GM12878 (cell line): ENCODE data around the gene KLF3. TPM values are rescaled to one million over a fixed set of nuclear protein-coding genes. Genes with fewer than 3 reads are reported as not detected.

ENCODE experiments used
- ATAC-seq: fragments of 200-7000 bp; cut with Tn5 transposase; 3 replicates; pipeline ENCODE4 v1.9.1; 2020; ENCODE audit warnings: mild to moderate bottlenecking, moderate library complexity
- BruUV-seq: library from RNA; stranded (reverse); fragments of 400-500 nt; replicated peaks from 2 replicates; lab custom pipeline; 2021; lab: Mats Ljungman, UMichigan
- CTCF ChIA-PET: fragments of 300-600 bp; sonication (Branson Sonifier 250); formaldehyde crosslinking; extraction: SDS; loops from one replicate; lab custom pipeline; 2021; ENCODE audit warnings: inconsistent platforms; lab: Yijun Ruan, JAX
- POLR2A ChIA-PET: fragments of 350-600 bp; formaldehyde crosslinking; extraction: SDS; loops from one replicate; lab custom pipeline; 2021; ENCODE audit warnings: inconsistent platforms; lab: Charles Lee
- RAD21 ChIA-PET: fragments of 300-600 bp; sonication (Branson Sonifier 250); formaldehyde crosslinking; loops from one replicate; lab custom pipeline; 2023; ENCODE audit warnings: antibody characterized with exemption; ENCODE audit not compliant: unreplicated experiment; lab: Charles Lee
- SMC1A ChIA-PET: fragments of 300-600 bp; sonication (Branson Sonifier 250); formaldehyde crosslinking; loops from one replicate; lab custom pipeline; 2023; ENCODE audit not compliant: unreplicated experiment, uncharacterized antibody; lab: Charles Lee
- DNase-seq: peaks from one replicate; pipeline ENCODE4 v3.0.0-alpha.2; 2011; ENCODE audit warnings: low read depth, low spot score
- FAIRE-seq: peaks from 3 replicates; lab custom pipeline; 2011; peaks lifted over from hg19 to GRCh38; lab: Jason Lieb, UNC
- H2AFZ ChIP-seq: 2 replicates; pipeline ENCODE4 v1.6.0; 2011; ENCODE audit warnings: low read depth, low read length, control low read depth; ENCODE audit not compliant: control insufficient read depth
- H3K27ac ChIP-seq: 2 replicates; pipeline ENCODE4 v1.5.1; 2011; ENCODE audit warnings: control low read depth; ENCODE audit not compliant: control insufficient read depth, insufficient read depth
- H3K27me3 ChIP-seq, 2 experiments: replicated peaks in 1 of 2; 2 replicates each; pipeline versions ENCODE4 v1.6.0 to v1.6.1; 2011; ENCODE audit warnings: low read length in 1 of 2; ENCODE audit not compliant: control insufficient read depth in 2 of 2, insufficient read depth in 2 of 2
- H3K36me3 ChIP-seq, 2 experiments: 2 replicates each; pipeline ENCODE4 v1.5.1; 2011; ENCODE audit warnings: low read length in 1 of 2; ENCODE audit not compliant: control insufficient read depth in 2 of 2, insufficient read depth in 2 of 2
- H3K4me1 ChIP-seq: 2 replicates; pipeline ENCODE4 v1.6.1; 2011; ENCODE audit warnings: mild to moderate bottlenecking, low read length, moderate library complexity, mixed read lengths; ENCODE audit not compliant: control insufficient read depth, insufficient read depth
- H3K4me2 ChIP-seq: 2 replicates; pipeline ENCODE4 v1.6.0; 2011; ENCODE audit warnings: control low read depth; ENCODE audit not compliant: control insufficient read depth, insufficient read depth
- H3K4me3 ChIP-seq: fragments of 200-600 bp; sonication (generic); 2 replicates; pipeline ENCODE4 v1.5.1; 2016
- H3K79me2 ChIP-seq: 2 replicates; pipeline ENCODE4 v1.6.0; 2011; ENCODE audit warnings: low read length; ENCODE audit not compliant: control insufficient read depth, insufficient read depth
- H3K9ac ChIP-seq: 2 replicates; pipeline ENCODE4 v1.8.0; 2011; ENCODE audit warnings: low read length, control low read depth, mixed read lengths; ENCODE audit not compliant: control insufficient read depth, insufficient read depth
- H3K9me3 ChIP-seq: replicated peaks from 3 replicates; pipeline ENCODE4 v1.5.1; 2011; ENCODE audit warnings: mild to moderate bottlenecking, low read length; ENCODE audit not compliant: control insufficient read depth, insufficient read depth
- H4K20me1 ChIP-seq: 2 replicates; pipeline ENCODE4 v1.6.0; 2011; ENCODE audit not compliant: control insufficient read depth, insufficient read depth
- E2F4 ChIP-seq: IDR thresholded peaks from 2 replicates; pipeline ENCODE4 v1.6.1; 2012; ENCODE audit warnings: low read depth, low read length, improper control_type of control experiment
- EGR1 ChIP-seq, 2 experiments: IDR thresholded peaks; 1 replicate in 1 of 2; 2 replicates in 1 of 2; pipeline ENCODE4 v1.6.1; 2011 to 2012; ENCODE audit warnings: low read depth in 2 of 2, low read length in 2 of 2, borderline replicate concordance in 1 of 2, mild to moderate bottlenecking in 1 of 2, moderate library complexity in 1 of 2
- JUND ChIP-seq: IDR thresholded peaks from 2 replicates; pipeline ENCODE4 v1.6.1; 2012; ENCODE audit warnings: low read depth, mild to moderate bottlenecking, low read length, improper control_type of control experiment, moderate library complexity
- MYB ChIP-seq: fragments of 150-350 bp; IDR thresholded peaks from 2 replicates; pipeline ENCODE4 v1.6.1; 2014; ENCODE audit warnings: mild to moderate bottlenecking, low read depth, low read length, borderline replicate concordance
- PAX8 ChIP-seq: fragments of 450-650 bp; IDR thresholded peaks from 2 replicates; pipeline ENCODE4 v1.6.1; 2017; ENCODE audit warnings: mild to moderate bottlenecking, moderate library complexity
- REST ChIP-seq: IDR thresholded peaks from 2 replicates; pipeline ENCODE4 v1.6.1; 2012; ENCODE audit warnings: mild to moderate bottlenecking, low read depth, low read length
- SMC3 ChIP-seq: IDR thresholded peaks from 2 replicates; pipeline ENCODE4 v1.6.1; 2011; ENCODE audit warnings: low read length, improper control_type of control experiment, borderline replicate concordance
- SREBF2 ChIP-seq: IDR thresholded peaks from 2 replicates; pipeline ENCODE4 v1.6.1; 2012; ENCODE audit warnings: mild to moderate bottlenecking, low read length
- SUZ12 ChIP-seq: fragments of 200-600 bp; sonication (generic); IDR thresholded peaks from one replicate; pipeline ENCODE4 v1.6.1; 2018; ENCODE audit warnings: antibody characterized with exemption, mild to moderate bottlenecking; ENCODE audit not compliant: unreplicated experiment
- ZBTB40 ChIP-seq: fragments of 450-650 bp; IDR thresholded peaks from 2 replicates; pipeline ENCODE4 v1.6.1; 2016; ENCODE audit warnings: mild to moderate bottlenecking, moderate library complexity, borderline replicate concordance
- WGBS: methylation state at CpG from one replicate; pipeline ENCODE4 v1.1.6; 2016; ENCODE audit warnings: low lambda C conversion rate; ENCODE audit not compliant: insufficient replicate concordance, insufficient coverage; ENCODE audit errors: missing lambda C conversion rate; 5-methylcytosine and 5-hydroxymethylcytosine counted together
- in situ Hi-C: fragments of 300-500 bp; cut with MboI; formaldehyde crosslinking; loops from 9 replicates; pipeline ENCODE4 v1.14.3; 2018; ENCODE audit warnings: mixed read lengths
- intact Hi-C: fragments of 100-400 bp; cut with micrococcal nuclease; formaldehyde crosslinking; loops from one replicate; pipeline ENCODE4 v1.14.2; 2022; ENCODE audit not compliant: unreplicated experiment
- polyA plus RNA-seq, 11 experiments: library from polyadenylated mRNA; depleted of rRNA in 4 of 11; unstranded in 6 of 11; stranded (reverse) in 5 of 11; fragments of >200 nt; fragmentation: Nextera tagmentation in 4 of 11; fragmentation: Illumina TruSeq in 1 of 11; extraction: Ambion mirVana in 4 of 11; extraction: Trizol in 1 of 11; gene quantifications; 1 replicate in 1 of 11; 2 replicates in 10 of 11; pipeline versions ENCODE4 v1.2.1 to v1.2.3, GENCODE V29; 2011 to 2016; ENCODE audit warnings: inconsistent platforms in 2 of 11, missing spikeins in 2 of 11, low read depth in 1 of 11
- total RNA-seq, 4 experiments: library from RNA; depleted of rRNA in 3 of 4; stranded (reverse); fragments of >200 nt in 3 of 4; fragmentation: Illumina TruSeq in 1 of 4; extraction: Trizol in 1 of 4; gene quantifications; 2 replicates each; pipeline versions ENCODE4 v1.2.1 to v1.2.3, GENCODE V29; 2013 to 2021

KLF3 gene
- total and polyA plus RNA-seq, 10 of the 15 experiments (the other 5 are each of a cell fraction or from before 2014, with no cell fraction given), result 1.4 to 5.8 (median 2.1) TPM

GRCh38 chr4:38620527-38621027 is 43.4 kb upstream of the KLF3 start:
- no peak overlapping the region for H3K27ac ChIP-seq
- H3K4me1 ChIP-seq, result no peaks in the 10 kb centered on the region
- TF ChIP-seq JUND, result no peak
- no peak for TF ChIP-seq ZBTB40
- TF ChIP-seq REST, result no peak
- TF ChIP-seq PAX8, result no peak
- TF ChIP-seq MYB, result no peak
- TF ChIP-seq SREBF2, result no peak
- no peak for TF ChIP-seq E2F4
- no peak for TF ChIP-seq EGR1 (IDR thresholded peaks at IDR 0.05; ENCODE audit: borderline replicate concordance in 1 of 2, low read depth in 2 of 2, low read length in 2 of 2)
- TF ChIP-seq SUZ12, result no peak
- no peak for TF ChIP-seq SMC3
- ChIA-PET SMC1A (interaction anchor here (1.4 kb wide), 1 partner anchor 10 kb away, joined by 3 read pairs; no protein-coding TSS in a partner anchor), CTCF (interaction anchor here (1.3 kb wide), 1 partner anchor 9 kb away, joined by 5 read pairs; no protein-coding TSS in a partner anchor), RAD21 (no interaction called here), POLR2A (no interaction called here)
- H3K36me3 ChIP-seq, result no peaks in the 10 kb centered on the region
- 48% methylated on average over 2 of the region's 2 CpGs for WGBS
- intact Hi-C loops, result no loop called here
- H3K27me3 ChIP-seq, result no peaks in the 10 kb centered on the region
- no peaks in the 10 kb centered on the region for H4K20me1 ChIP-seq
- in situ Hi-C loops, result no loop called here
- no peak overlapping the region for H2AFZ ChIP-seq
- DNase-seq (no peak), ATAC-seq (no peak), FAIRE-seq (no peak)
- H3K4me3 ChIP-seq, result no peak overlapping the region
- no peaks in the 10 kb centered on the region for H3K9me3 ChIP-seq
- H3K79me2 ChIP-seq, result no peaks in the 10 kb centered on the region
- H3K4me2 ChIP-seq, result no peak overlapping the region
- no peak overlapping the region for H3K9ac ChIP-seq
- no TSS peak for BruUV-seq
